Body of pancreas (tissue), 4 donors: ENCODE results near the gene MAN2B1.

Source experiments
- POLR2A ChIP-seq, 3 donors: fragments of 450-650 bp; IDR thresholded peaks; one replicate each; pipeline ENCODE4 v1.6.1; 2016; ENCODE audit warnings: antibody characterized with exemption in 3 of 3, mild to moderate bottlenecking in 2 of 3
- TF ChIP-seq, protein P1 (sequence below), 7 experiments: fragments of 450-650 bp in 4 of 7; fragments of 200-600 bp in 3 of 7; sonication (generic) in 3 of 7; IDR thresholded peaks; one replicate each; pipeline ENCODE4 v1.5.1; 2016 to 2019; ENCODE audit warnings: antibody characterized with exemption in 7 of 7

GRCh38 chr19:12655546-12655945 lies 11.0 kb downstream of the MAN2B1 start:
- TF ChIP-seq, protein P1, sequence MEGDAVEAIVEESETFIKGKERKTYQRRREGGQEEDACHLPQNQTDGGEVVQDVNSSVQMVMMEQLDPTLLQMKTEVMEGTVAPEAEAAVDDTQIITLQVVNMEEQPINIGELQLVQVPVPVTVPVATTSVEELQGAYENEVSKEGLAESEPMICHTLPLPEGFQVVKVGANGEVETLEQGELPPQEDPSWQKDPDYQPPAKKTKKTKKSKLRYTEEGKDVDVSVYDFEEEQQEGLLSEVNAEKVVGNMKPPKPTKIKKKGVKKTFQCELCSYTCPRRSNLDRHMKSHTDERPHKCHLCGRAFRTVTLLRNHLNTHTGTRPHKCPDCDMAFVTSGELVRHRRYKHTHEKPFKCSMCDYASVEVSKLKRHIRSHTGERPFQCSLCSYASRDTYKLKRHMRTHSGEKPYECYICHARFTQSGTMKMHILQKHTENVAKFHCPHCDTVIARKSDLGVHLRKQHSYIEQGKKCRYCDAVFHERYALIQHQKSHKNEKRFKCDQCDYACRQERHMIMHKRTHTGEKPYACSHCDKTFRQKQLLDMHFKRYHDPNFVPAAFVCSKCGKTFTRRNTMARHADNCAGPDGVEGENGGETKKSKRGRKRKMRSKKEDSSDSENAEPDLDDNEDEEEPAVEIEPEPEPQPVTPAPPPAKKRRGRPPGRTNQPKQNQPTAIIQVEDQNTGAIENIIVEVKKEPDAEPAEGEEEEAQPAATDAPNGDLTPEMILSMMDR (IDR thresholded peaks at IDR 0.05): no peak
- TF ChIP-seq POLR2A (IDR thresholded peaks at IDR 0.05): no peak
